Vagina (tissue), 2 donors: ENCODE measurements around the gene MIGA2.
"Not testable (repeated sequence)": the region's sequence is repeated elsewhere in the genome, so short reads cannot be mapped to it uniquely, and the experiment has no call there.

Experiments
- POLR2A ChIP-seq, 2 donors: fragments of 450-650 bp; IDR thresholded peaks; one replicate each; pipeline ENCODE4 v1.6.1; 2017; ENCODE audit warnings: antibody characterized with exemption in 2 of 2, mild to moderate bottlenecking in 2 of 2, moderate library complexity in 2 of 2
- POLR2AphosphoS5 ChIP-seq, 2 donors: sonication (generic); formaldehyde crosslinking; IDR thresholded peaks; one replicate each; pipeline ENCODE4 v1.9.0; 2017; ENCODE audit warnings: antibody characterized with exemption in 2 of 2, mild to moderate bottlenecking in 2 of 2, low read depth in 1 of 2; ENCODE audit not compliant: insufficient read depth in 1 of 2
- TF ChIP-seq, protein P1 (sequence below), 3 experiments: fragments of 450-650 bp in 2 of 3; fragments of 200-600 bp in 1 of 3; sonication (generic) in 1 of 3; IDR thresholded peaks; one replicate each; pipeline ENCODE4 v1.5.1; 2017 to 2019; ENCODE audit warnings: antibody characterized with exemption in 3 of 3, mild to moderate bottlenecking in 2 of 3, moderate library complexity in 2 of 3

GRCh38 chr9:129004173-129004572, 32.3 kb upstream of the MIGA2 start:
- TF ChIP-seq, protein P1, sequence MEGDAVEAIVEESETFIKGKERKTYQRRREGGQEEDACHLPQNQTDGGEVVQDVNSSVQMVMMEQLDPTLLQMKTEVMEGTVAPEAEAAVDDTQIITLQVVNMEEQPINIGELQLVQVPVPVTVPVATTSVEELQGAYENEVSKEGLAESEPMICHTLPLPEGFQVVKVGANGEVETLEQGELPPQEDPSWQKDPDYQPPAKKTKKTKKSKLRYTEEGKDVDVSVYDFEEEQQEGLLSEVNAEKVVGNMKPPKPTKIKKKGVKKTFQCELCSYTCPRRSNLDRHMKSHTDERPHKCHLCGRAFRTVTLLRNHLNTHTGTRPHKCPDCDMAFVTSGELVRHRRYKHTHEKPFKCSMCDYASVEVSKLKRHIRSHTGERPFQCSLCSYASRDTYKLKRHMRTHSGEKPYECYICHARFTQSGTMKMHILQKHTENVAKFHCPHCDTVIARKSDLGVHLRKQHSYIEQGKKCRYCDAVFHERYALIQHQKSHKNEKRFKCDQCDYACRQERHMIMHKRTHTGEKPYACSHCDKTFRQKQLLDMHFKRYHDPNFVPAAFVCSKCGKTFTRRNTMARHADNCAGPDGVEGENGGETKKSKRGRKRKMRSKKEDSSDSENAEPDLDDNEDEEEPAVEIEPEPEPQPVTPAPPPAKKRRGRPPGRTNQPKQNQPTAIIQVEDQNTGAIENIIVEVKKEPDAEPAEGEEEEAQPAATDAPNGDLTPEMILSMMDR (IDR thresholded peaks at IDR 0.05): not testable (repeated sequence)
- not testable (repeated sequence) for TF ChIP-seq POLR2A (IDR thresholded peaks at IDR 0.05); POLR2AphosphoS5 (IDR thresholded peaks at IDR 0.05; ENCODE audit: insufficient read depth in 1 of 2, low read depth in 1 of 2)
